Measurements from ENCODE around the gene IFT122. TPM values are rescaled to one million over a fixed set of nuclear protein-coding genes. Genes with fewer than 3 reads are reported as not detected.
"Not testable (repeated sequence)": the region's sequence is repeated elsewhere in the genome, so short reads cannot be mapped to it uniquely, and the experiment has no call there.

The IFT122 gene
- polyA plus RNA-seq, 2 of the 4 experiments (the other 2 are of a cell fraction), result 15.0 to 17.1 TPM

GRCh38 chr3:129474984-129475804 lies 35.2 kb downstream of the IFT122 start:
- DNase-seq (ENCODE audit: low read depth in 1 of 2, low spot score in 1 of 2) (no peak), FAIRE-seq (no peak), ATAC-seq (no peak)
- H3K4me2 ChIP-seq, result no peak overlapping the region
- no peak overlapping the region for H3K27ac ChIP-seq
- CTCF ChIA-PET, result interaction anchor here (0.6 to 3.6 kb wide), 6 partner anchors 11 to 288 kb away, joined by 3 to 12 read pairs (median 4); no protein-coding TSS in a partner anchor
- no peaks in the 10 kb centered on the region for H3K4me1 ChIP-seq
- POLR2A ChIA-PET, result no interaction called here
- H3K9me3 ChIP-seq, result no peaks in the 10 kb centered on the region
- H3K4me3 ChIP-seq, result no peak overlapping the region
- TF ChIP-seq SMC3 (IDR thresholded peaks at IDR 0.05) (no peak), NPAS2 (CRISPR knock-in tag; IDR thresholded peaks at IDR 0.05; ENCODE audit: borderline replicate concordance) (no peak), PBX3 (IDR thresholded peaks at IDR 0.05) (no peak), BHLHE40 (IDR thresholded peaks at IDR 0.05; ENCODE audit: low read depth, low read length) (no peak), SREBF2 (IDR thresholded peaks at IDR 0.05) (no peak)
- WGBS (ENCODE audit: missing lambda C conversion rate), result 88% methylated on average over 10 of the region's 10 CpGs

GRCh38 chr3:129475863-129476262 lies 35.8 kb downstream of the IFT122 start:
- H3K4me3 ChIP-seq, result no peak overlapping the region
- ChIA-PET CTCF (interaction anchor here (0.6 to 3.6 kb wide), 5 partner anchors 10 to 289 kb away, joined by 3 to 12 read pairs (median 4); no protein-coding TSS in a partner anchor), POLR2A (no interaction called here)
- H3K9me3 ChIP-seq, result no peaks in the 10 kb centered on the region
- 94% methylated on average over 3 of the region's 3 CpGs for WGBS (ENCODE audit: missing lambda C conversion rate)
- no peaks in the 10 kb centered on the region for H3K4me1 ChIP-seq
- no peak for TF ChIP-seq E2F6 (IDR thresholded peaks at IDR 0.05; ENCODE audit: borderline replicate concordance, low read depth)
- TF ChIP-seq FOSB (CRISPR knock-in tag; IDR thresholded peaks at IDR 0.05), result no peak
- TF ChIP-seq HEYL (CRISPR knock-in tag; IDR thresholded peaks at IDR 0.05), result no peak
- no peak for TF ChIP-seq CHD2 (IDR thresholded peaks at IDR 0.05; ENCODE audit: low read length, partially characterized antibody)
- TF ChIP-seq MAZ (IDR thresholded peaks at IDR 0.05; ENCODE audit: borderline replicate concordance, low read depth, low read length), result no peak
- TF ChIP-seq BCL3 (IDR thresholded peaks at IDR 0.05), result no peak
- H3K4me2 ChIP-seq, result no peak overlapping the region
- DNase-seq (ENCODE audit: low read depth in 1 of 2, low spot score in 1 of 2) (no peak), FAIRE-seq (no peak), ATAC-seq (no peak)
- no peak overlapping the region for H3K27ac ChIP-seq

- TF ChIP-seq HEYL (CRISPR knock-in tag; IDR thresholded peaks at IDR 0.05) (no peak), ATOH8 (CRISPR knock-in tag; IDR thresholded peaks at IDR 0.05; ENCODE audit: low read depth) (no peak), MYC (IDR thresholded peaks at IDR 0.05; ENCODE audit: borderline replicate concordance, low read length) (no peak), CBX2 (IDR thresholded peaks at IDR 0.05; ENCODE audit: borderline replicate concordance, low read depth) (no peak), TP53 (CRISPR knock-in tag; IDR thresholded peaks at IDR 0.05) (no peak), NFE2L2 (conservative IDR thresholded peaks at IDR 0.05; ENCODE audit: low read length) (no peak), EP300 (IDR thresholded peaks at IDR 0.05) (no peak), MAFK (IDR thresholded peaks at IDR 0.05; ENCODE audit: partially characterized antibody) (no peak), KDM1A (IDR thresholded peaks at IDR 0.05; ENCODE audit: low read depth) (no peak), SMC3 (IDR thresholded peaks at IDR 0.05) (no peak), NR3C1 (IDR thresholded peaks at IDR 0.05) (no peak), JUN (IDR thresholded peaks at IDR 0.05) (no peak), FOXS1 (CRISPR knock-in tag; IDR thresholded peaks at IDR 0.05) (no peak), ZC3H11A (IDR thresholded peaks at IDR 0.05) (no peak), EHF (CRISPR knock-in tag; IDR thresholded peaks at IDR 0.05) (no peak), RFX5 (IDR thresholded peaks at IDR 0.05) (no peak), CHD2 (IDR thresholded peaks at IDR 0.05; ENCODE audit: low read length, partially characterized antibody) (no peak), RCOR1 (IDR thresholded peaks at IDR 0.05; ENCODE audit: low read depth, low read length) (no peak), HOXA7 (CRISPR knock-in tag; IDR thresholded peaks at IDR 0.05) (no peak), TFCP2L1 (CRISPR knock-in tag; IDR thresholded peaks at IDR 0.05) (no peak)
- ChIA-PET POLR2A (no interaction called here), CTCF (interaction anchor here (1.2 to 3.6 kb wide), 3 partner anchors 10 to 94 kb away, joined by 3 to 12 read pairs (median 7); no protein-coding TSS in a partner anchor)
- no peak overlapping the region for H3K4me3 ChIP-seq
- DNase-seq (ENCODE audit: low read depth in 1 of 2, low spot score in 1 of 2) (no peak), ATAC-seq (no peak), FAIRE-seq (no peak)
- 91% methylated on average over 6 of the region's 6 CpGs for WGBS (ENCODE audit: missing lambda C conversion rate)
- no peaks in the 10 kb centered on the region for H3K9me3 ChIP-seq
- H3K4me2 ChIP-seq, result no peak overlapping the region
- H3K4me1 ChIP-seq, result no peaks in the 10 kb centered on the region
- no peak overlapping the region for H3K27ac ChIP-seq
Measured at GRCh38 chr3:129476586-129476985, 36.6 kb downstream of the IFT122 start.

GRCh38 chr3:129481225-129481765 lies 41.3 kb downstream of the IFT122 start:
- FAIRE-seq; DNase-seq (ENCODE audit: low read depth in 1 of 2, low spot score in 1 of 2); POLR2A ChIA-PET; H3K9me3 ChIP-seq; H3K4me1 ChIP-seq; ATAC-seq; H3K27ac ChIP-seq; H3K4me3 ChIP-seq; H3K4me2 ChIP-seq: not testable (repeated sequence)
- WGBS (ENCODE audit: missing lambda C conversion rate), result 67% methylated on average over 4 of the region's 11 CpGs
- CTCF ChIA-PET, result interaction anchor here (1.1 to 2.6 kb wide), 3 partner anchors 8 to 153 kb away, joined by 4 to 10 read pairs (median 5); no protein-coding TSS in a partner anchor
